Measurements from ENCODE around the gene SLCO3A1.

SLCO3A1 gene

DNA sequence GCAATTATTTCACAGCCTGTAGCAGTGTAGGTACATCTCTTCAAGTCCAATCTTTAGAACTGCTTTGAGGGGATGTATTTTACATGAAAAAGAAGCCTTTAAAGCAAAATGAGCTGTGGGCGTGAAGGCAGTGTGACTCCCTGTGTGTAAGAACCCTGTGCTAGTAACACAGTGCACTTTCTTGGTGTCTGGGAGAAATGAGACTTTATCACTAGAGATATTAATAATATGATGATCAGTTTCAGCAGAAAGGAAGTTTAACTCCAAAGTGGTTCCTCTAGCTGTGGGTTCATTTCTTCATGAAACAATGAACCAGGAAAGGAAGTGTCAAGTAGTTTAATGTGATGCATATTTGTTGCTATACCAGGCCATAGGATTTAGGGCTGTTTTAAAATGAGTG is 41.5 kb downstream of the SLCO3A1 start:
- no peak overlapping the region for H2BK5ac ChIP-seq (ENCODE audit: low read length)
- no peak overlapping the region for H3K27ac ChIP-seq (ENCODE audit: low read depth, low read length)
- H3K36me3 ChIP-seq (ENCODE audit: control insufficient read depth, insufficient read depth, low read length): no peaks in the 10 kb centered on the region
- no peaks in the 10 kb centered on the region for H3K79me1 ChIP-seq (ENCODE audit: low read length)
- H2BK120ac ChIP-seq (ENCODE audit: low read depth, low read length): no peak overlapping the region
- no peak overlapping the region for H3K23ac ChIP-seq (ENCODE audit: low read length)
- no peak overlapping the region for H4K8ac ChIP-seq (ENCODE audit: low read depth, low read length)
- no peak overlapping the region for H3K4me3 ChIP-seq (ENCODE audit: low read length)
- WGBS (ENCODE audit: extremely low coverage, insufficient coverage, low lambda C conversion rate): no CpG with 5 or more reads among the region's 1 CpG
- H3K79me2 ChIP-seq (ENCODE audit: control insufficient read depth, insufficient read depth, low read length): no peaks in the 10 kb centered on the region
- H3K4me2 ChIP-seq (ENCODE audit: low read length): no peak overlapping the region
- DNase-seq: no peak
- no peaks in the 10 kb centered on the region for H3K27me3 ChIP-seq (ENCODE audit: insufficient read depth, low read length, poor library complexity)
- no peaks in the 10 kb centered on the region for H3K4me1 ChIP-seq (ENCODE audit: control insufficient read depth, low read depth, low read length)
- H3K4ac ChIP-seq (ENCODE audit: low read depth, low read length): no peak overlapping the region
- no peak overlapping the region for H3K56ac ChIP-seq (ENCODE audit: low read length)
- no peak overlapping the region for H3K18ac ChIP-seq (ENCODE audit: low read length)
- H4K5ac ChIP-seq (ENCODE audit: low read length): no peak overlapping the region
- no peak overlapping the region for H3K9ac ChIP-seq (ENCODE audit: low read length)
- H2AK5ac ChIP-seq (ENCODE audit: low read length): no peak overlapping the region
- no peak overlapping the region for H2BK15ac ChIP-seq (replicated peaks; ENCODE audit: low read depth)

DNA sequence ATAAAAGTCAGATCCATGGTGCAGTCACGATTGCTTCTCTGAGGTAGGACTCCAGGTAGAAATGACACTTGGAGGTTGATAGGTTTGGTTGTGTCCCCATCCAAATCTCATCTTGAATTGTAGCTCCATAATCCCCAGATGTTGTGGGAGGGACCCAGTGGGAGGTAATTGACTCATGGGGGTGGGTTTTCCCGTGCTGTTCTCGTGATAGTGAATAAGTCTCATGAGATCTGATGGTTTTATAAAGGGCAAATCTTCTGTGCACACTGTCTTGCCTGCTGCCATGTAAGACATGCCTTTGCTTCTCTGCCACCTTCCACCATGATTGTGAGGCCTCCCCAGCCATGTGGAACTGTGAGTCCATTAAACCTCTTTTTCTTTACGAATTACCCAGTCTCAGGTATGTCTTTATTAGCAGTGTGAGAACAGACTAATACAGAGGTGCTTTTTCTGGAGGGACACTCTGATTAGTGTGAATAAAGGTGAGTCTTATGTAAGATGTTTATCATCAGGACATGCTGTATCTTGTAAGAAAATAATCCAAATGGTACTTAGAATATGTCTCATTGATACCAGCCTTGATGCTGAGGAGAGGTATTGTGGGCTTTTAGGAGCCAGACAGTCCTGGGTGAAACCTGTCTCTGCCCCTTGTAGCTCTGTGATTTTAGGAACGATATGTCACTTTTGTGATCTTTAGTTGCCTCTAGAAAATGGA is 43.0 kb downstream of the SLCO3A1 start:
- WGBS (ENCODE audit: extremely low coverage, insufficient coverage, low lambda C conversion rate): no CpG with 5 or more reads among the region's 5 CpGs

DNA sequence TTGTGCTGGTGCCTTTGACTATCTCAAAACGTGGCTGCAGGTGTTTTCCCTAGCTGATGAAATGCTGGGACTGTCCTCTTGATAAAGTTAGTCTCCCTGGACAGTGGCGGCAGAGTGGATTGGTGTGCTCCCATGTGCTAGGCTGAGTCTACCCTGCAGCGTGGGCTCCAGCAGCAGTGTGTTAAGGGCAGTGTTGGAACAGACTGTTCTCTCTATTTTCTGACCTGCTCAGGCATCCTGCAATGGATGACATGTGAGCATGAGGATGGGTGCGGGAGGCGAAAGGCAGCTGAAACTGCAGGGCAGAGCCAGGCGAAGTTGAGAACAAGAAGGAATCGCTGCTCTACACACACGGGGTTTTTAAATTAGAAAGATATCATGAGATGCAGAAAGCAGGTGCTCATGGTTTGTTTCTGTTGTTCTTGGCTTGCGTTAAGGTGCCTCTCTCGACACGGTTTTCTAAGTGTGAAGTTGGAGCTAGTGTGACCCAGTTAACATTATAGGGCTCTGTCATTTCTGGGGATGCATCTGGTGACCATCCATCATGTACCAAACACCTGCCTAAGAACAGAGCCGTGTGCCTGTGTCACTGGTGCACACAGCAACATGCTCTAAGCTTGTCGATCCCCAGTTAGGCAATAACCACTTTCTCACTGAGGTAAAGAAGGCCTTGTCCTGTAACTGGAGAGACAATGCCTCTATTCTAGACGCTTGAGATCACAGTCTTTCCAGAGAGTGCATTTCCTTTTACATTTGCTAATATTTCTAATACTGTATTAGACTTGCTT is 44.3 kb downstream of the SLCO3A1 start:
- Histone ChIP-seq H3K9ac (ENCODE audit: low read length) (no peak overlapping the region), H4K5ac (ENCODE audit: low read length) (no peak overlapping the region), H2BK15ac (replicated peaks; ENCODE audit: low read depth) (no peak overlapping the region), H2BK120ac (ENCODE audit: low read depth, low read length) (no peak overlapping the region), H3K27me3 (ENCODE audit: insufficient read depth, low read length, poor library complexity) (no peaks in the 10 kb centered on the region), H3K36me3 (ENCODE audit: control insufficient read depth, insufficient read depth, low read length) (no peaks in the 10 kb centered on the region), H3K4me1 (ENCODE audit: control insufficient read depth, low read depth, low read length) (no peaks in the 10 kb centered on the region), H4K8ac (ENCODE audit: low read depth, low read length) (no peak overlapping the region), H3K4me2 (ENCODE audit: low read length) (no peak overlapping the region), H2BK5ac (ENCODE audit: low read length) (no peak overlapping the region), H3K56ac (ENCODE audit: low read length) (no peak overlapping the region), H3K4me3 (ENCODE audit: low read length) (no peak overlapping the region), H2AK5ac (ENCODE audit: low read length) (no peak overlapping the region), H3K27ac (ENCODE audit: low read depth, low read length) (no peak overlapping the region), H3K4ac (ENCODE audit: low read depth, low read length) (no peak overlapping the region), H3K79me2 (ENCODE audit: control insufficient read depth, insufficient read depth, low read length) (no peaks in the 10 kb centered on the region), H3K18ac (ENCODE audit: low read length) (no peak overlapping the region), H3K79me1 (ENCODE audit: low read length) (no peaks in the 10 kb centered on the region), H3K23ac (ENCODE audit: low read length) (no peak overlapping the region)
- DNase-seq: no peak
- WGBS (ENCODE audit: extremely low coverage, insufficient coverage, low lambda C conversion rate): no CpG with 5 or more reads among the region's 14 CpGs

More for the DNA sequence above, 43.0 kb downstream of the SLCO3A1 start:
- Histone ChIP-seq H3K4me1 (ENCODE audit: control insufficient read depth, low read depth, low read length) (no peaks in the 10 kb centered on the region), H3K23ac (ENCODE audit: low read length) (no peak overlapping the region), H2AK5ac (ENCODE audit: low read length) (no peak overlapping the region), H3K56ac (ENCODE audit: low read length) (no peak overlapping the region), H3K27me3 (ENCODE audit: insufficient read depth, low read length, poor library complexity) (no peaks in the 10 kb centered on the region), H3K79me1 (ENCODE audit: low read length) (no peaks in the 10 kb centered on the region), H3K4ac (ENCODE audit: low read depth, low read length) (no peak overlapping the region), H3K9ac (ENCODE audit: low read length) (no peak overlapping the region), H3K4me3 (ENCODE audit: low read length) (no peak overlapping the region), H3K27ac (ENCODE audit: low read depth, low read length) (no peak overlapping the region), H3K4me2 (ENCODE audit: low read length) (no peak overlapping the region), H3K36me3 (ENCODE audit: control insufficient read depth, insufficient read depth, low read length) (no peaks in the 10 kb centered on the region), H2BK15ac (replicated peaks; ENCODE audit: low read depth) (no peak overlapping the region), H3K18ac (ENCODE audit: low read length) (no peak overlapping the region), H4K5ac (ENCODE audit: low read length) (no peak overlapping the region), H3K79me2 (ENCODE audit: control insufficient read depth, insufficient read depth, low read length) (no peaks in the 10 kb centered on the region), H2BK5ac (ENCODE audit: low read length) (no peak overlapping the region), H4K8ac (ENCODE audit: low read depth, low read length) (no peak overlapping the region), H2BK120ac (ENCODE audit: low read depth, low read length) (no peak overlapping the region)
- DNase-seq: no peak

DNA sequence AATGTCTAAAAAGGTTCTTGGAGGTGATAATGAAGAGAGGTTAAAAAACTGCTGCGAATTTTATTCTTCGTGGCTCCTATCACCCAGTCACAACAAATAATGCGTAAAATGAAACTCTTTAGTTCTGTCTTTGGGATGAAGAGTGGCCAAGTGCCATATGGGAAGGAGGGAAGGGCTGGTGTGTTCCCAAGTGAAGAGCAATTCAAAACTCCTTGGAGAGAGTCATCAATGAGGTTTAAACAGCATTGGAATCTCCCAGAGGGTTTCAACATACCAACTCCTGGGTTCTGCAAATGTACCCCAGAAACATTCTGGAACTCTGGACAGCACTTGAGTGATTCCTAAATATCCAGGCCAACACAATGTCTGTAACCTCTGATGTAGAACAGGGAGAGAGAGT is 45.3 kb downstream of the SLCO3A1 start:
- H3K18ac ChIP-seq (ENCODE audit: low read length): no peak overlapping the region
- no peaks in the 10 kb centered on the region for H3K79me1 ChIP-seq (ENCODE audit: low read length)
- H3K27ac ChIP-seq (ENCODE audit: low read depth, low read length): no peak overlapping the region
- H4K8ac ChIP-seq (ENCODE audit: low read depth, low read length): no peak overlapping the region
- H3K23ac ChIP-seq (ENCODE audit: low read length): no peak overlapping the region
- H4K5ac ChIP-seq (ENCODE audit: low read length): no peak overlapping the region
- H3K36me3 ChIP-seq (ENCODE audit: control insufficient read depth, insufficient read depth, low read length): no peaks in the 10 kb centered on the region
- DNase-seq: no peak
- WGBS (ENCODE audit: extremely low coverage, insufficient coverage, low lambda C conversion rate): no CpG with 5 or more reads among the region's 3 CpGs
- no peaks in the 10 kb centered on the region for H3K79me2 ChIP-seq (ENCODE audit: control insufficient read depth, insufficient read depth, low read length)
- H2AK5ac ChIP-seq (ENCODE audit: low read length): no peak overlapping the region
- no peak overlapping the region for H3K56ac ChIP-seq (ENCODE audit: low read length)
- H3K4me2 ChIP-seq (ENCODE audit: low read length): no peak overlapping the region
- no peak overlapping the region for H2BK15ac ChIP-seq (replicated peaks; ENCODE audit: low read depth)
- no peak overlapping the region for H3K9ac ChIP-seq (ENCODE audit: low read length)
- H3K27me3 ChIP-seq (ENCODE audit: insufficient read depth, low read length, poor library complexity): no peaks in the 10 kb centered on the region
- H3K4me1 ChIP-seq (ENCODE audit: control insufficient read depth, low read depth, low read length): no peaks in the 10 kb centered on the region
- no peak overlapping the region for H3K4ac ChIP-seq (ENCODE audit: low read depth, low read length)
- no peak overlapping the region for H3K4me3 ChIP-seq (ENCODE audit: low read length)
- no peak overlapping the region for H2BK5ac ChIP-seq (ENCODE audit: low read length)
- no peak overlapping the region for H2BK120ac ChIP-seq (ENCODE audit: low read depth, low read length)

DNA sequence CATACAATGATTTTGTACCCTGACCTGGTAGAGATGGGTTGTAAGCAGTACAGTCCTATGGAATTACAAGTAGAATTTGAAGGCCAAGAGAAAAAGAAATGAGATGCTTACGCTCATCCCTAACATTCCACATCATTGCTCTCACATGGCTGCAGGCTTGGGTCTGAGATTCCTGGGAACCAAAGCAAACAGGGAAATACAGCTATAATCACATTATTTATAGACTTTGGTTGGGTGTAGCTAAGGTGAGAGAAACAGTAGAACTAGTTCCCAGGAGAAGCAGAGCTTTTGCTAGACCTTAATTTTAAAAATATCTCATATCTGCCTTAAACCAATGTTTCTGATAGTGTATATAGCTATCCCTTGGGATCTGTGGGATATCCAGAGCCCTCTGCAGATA is 51.4 kb downstream of the SLCO3A1 start:
- Histone ChIP-seq H3K36me3 (ENCODE audit: control insufficient read depth, insufficient read depth, low read length) (no peaks in the 10 kb centered on the region), H2BK120ac (ENCODE audit: low read depth, low read length) (no peak overlapping the region), H3K4me3 (ENCODE audit: low read length) (no peak overlapping the region), H3K9ac (ENCODE audit: low read length) (no peak overlapping the region), H2BK15ac (replicated peaks; ENCODE audit: low read depth) (no peak overlapping the region), H3K79me1 (ENCODE audit: low read length) (no peaks in the 10 kb centered on the region), H3K27me3 (ENCODE audit: insufficient read depth, low read length, poor library complexity) (no peaks in the 10 kb centered on the region), H3K4me2 (ENCODE audit: low read length) (no peak overlapping the region), H3K27ac (ENCODE audit: low read depth, low read length) (no peak overlapping the region), H2BK5ac (ENCODE audit: low read length) (no peak overlapping the region), H3K79me2 (ENCODE audit: control insufficient read depth, insufficient read depth, low read length) (no peaks in the 10 kb centered on the region), H3K4ac (ENCODE audit: low read depth, low read length) (no peak overlapping the region), H4K5ac (ENCODE audit: low read length) (no peak overlapping the region), H3K56ac (ENCODE audit: low read length) (no peak overlapping the region), H3K23ac (ENCODE audit: low read length) (no peak overlapping the region), H3K4me1 (ENCODE audit: control insufficient read depth, low read depth, low read length) (no peaks in the 10 kb centered on the region), H3K18ac (ENCODE audit: low read length) (no peak overlapping the region), H4K8ac (ENCODE audit: low read depth, low read length) (no peak overlapping the region), H2AK5ac (ENCODE audit: low read length) (no peak overlapping the region)
- WGBS (ENCODE audit: extremely low coverage, insufficient coverage, low lambda C conversion rate): no CpG with 5 or more reads among the region's 1 CpG
- DNase-seq: no peak
